Smooth muscle cell (in vitro differentiated cells): ENCODE data around the gene TNS3. TPM values are rescaled to one million over a fixed set of nuclear protein-coding genes. Genes with fewer than 3 reads are reported as not detected.

ENCODE experiments used
- DNase-seq: peaks from one replicate; lab custom pipeline; 2025; ENCODE audit not compliant: unreplicated experiment; lab: John Stamatoyannopoulos, UW
- H2AFZ ChIP-seq: fragments of 200-600 bp; sonication (generic); 2 replicates; pipeline ENCODE4 v1.6.0; 2016; ENCODE audit warnings: antibody characterized with exemption, low read depth, mild to moderate bottlenecking
- H3F3A ChIP-seq: fragments of 200-600 bp; sonication (generic); 2 replicates; pipeline ENCODE4 v1.6.0; 2017; ENCODE audit warnings: antibody characterized with exemption, low read depth
- H3K27ac ChIP-seq: fragments of 200-600 bp; sonication (generic); 2 replicates; pipeline ENCODE4 v1.5.1; 2016; ENCODE audit warnings: low read depth, mild to moderate bottlenecking
- H3K27me3 ChIP-seq: fragments of 200-600 bp; sonication (generic); 2 replicates; pipeline ENCODE4 v1.6.1; 2016; ENCODE audit warnings: low read depth, mild to moderate bottlenecking
- H3K36me3 ChIP-seq: fragments of 200-600 bp; sonication (generic); 2 replicates; pipeline ENCODE4 v1.5.1; 2016; ENCODE audit warnings: low read depth
- H3K4me1 ChIP-seq: fragments of 200-600 bp; sonication (generic); 2 replicates; pipeline ENCODE4 v1.5.1; 2016; ENCODE audit warnings: low read depth
- H3K4me2 ChIP-seq: fragments of 200-600 bp; sonication (generic); 2 replicates; pipeline ENCODE4 v1.6.0; 2016; ENCODE audit warnings: mild to moderate bottlenecking
- H3K4me3 ChIP-seq: fragments of 200-600 bp; sonication (generic); 2 replicates; pipeline ENCODE4 v1.5.1; 2016; ENCODE audit warnings: mild to moderate bottlenecking
- H3K79me2 ChIP-seq: fragments of 200-600 bp; sonication (generic); 2 replicates; pipeline ENCODE4 v1.6.0; 2016; ENCODE audit warnings: low read depth, mild to moderate bottlenecking
- H3K9ac ChIP-seq: fragments of 200-600 bp; sonication (generic); 2 replicates; pipeline ENCODE4 v1.6.0; 2016; ENCODE audit warnings: low read depth
- H3K9me3 ChIP-seq: fragments of 200-600 bp; sonication (generic); replicated peaks from 2 replicates; pipeline ENCODE4 v1.5.1; 2016; ENCODE audit warnings: low read depth
- H4K20me1 ChIP-seq: fragments of 200-600 bp; sonication (generic); 2 replicates; pipeline ENCODE4 v1.6.0; 2016; ENCODE audit warnings: low read depth
- WGBS: methylation state at CpG from one replicate; pipeline ENCODE4 v1.1.7; 2016; ENCODE audit warnings: low lambda C conversion rate; 5-methylcytosine and 5-hydroxymethylcytosine counted together
- polyA plus RNA-seq: library from polyadenylated mRNA; unstranded; fragments of >200 nt; fragmentation: Nextera tagmentation; extraction: Ambion mirVana; gene quantifications from 2 replicates; pipeline ENCODE4 v1.2.1, GENCODE V29; 2016
- total RNA-seq: library from RNA; depleted of rRNA; stranded (reverse); fragments of >200 nt; gene quantifications from 2 replicates; pipeline ENCODE4 v1.2.3, GENCODE V29; 2014
- TF ChIP-seq, protein P1 (sequence below): fragments of 200-600 bp; sonication (generic); IDR thresholded peaks from 2 replicates; pipeline ENCODE4 v1.5.1; 2017; ENCODE audit warnings: borderline replicate concordance, mild to moderate bottlenecking, antibody characterized with exemption; ENCODE audit not compliant: insufficient read depth, poor library complexity, severe bottlenecking

TNS3 gene
- total and polyA plus RNA-seq, 2 experiments from 2014 or later, result 32.6 to 50.5 TPM

- H3K9ac ChIP-seq, result no peak overlapping the region
- H3K9me3 ChIP-seq, result no peaks in the 10 kb centered on the region
- H2AFZ ChIP-seq, result no peak overlapping the region
- no peak overlapping the region for H3K4me2 ChIP-seq
- H3K27ac ChIP-seq, result no peak overlapping the region
- TF ChIP-seq, protein P1, sequence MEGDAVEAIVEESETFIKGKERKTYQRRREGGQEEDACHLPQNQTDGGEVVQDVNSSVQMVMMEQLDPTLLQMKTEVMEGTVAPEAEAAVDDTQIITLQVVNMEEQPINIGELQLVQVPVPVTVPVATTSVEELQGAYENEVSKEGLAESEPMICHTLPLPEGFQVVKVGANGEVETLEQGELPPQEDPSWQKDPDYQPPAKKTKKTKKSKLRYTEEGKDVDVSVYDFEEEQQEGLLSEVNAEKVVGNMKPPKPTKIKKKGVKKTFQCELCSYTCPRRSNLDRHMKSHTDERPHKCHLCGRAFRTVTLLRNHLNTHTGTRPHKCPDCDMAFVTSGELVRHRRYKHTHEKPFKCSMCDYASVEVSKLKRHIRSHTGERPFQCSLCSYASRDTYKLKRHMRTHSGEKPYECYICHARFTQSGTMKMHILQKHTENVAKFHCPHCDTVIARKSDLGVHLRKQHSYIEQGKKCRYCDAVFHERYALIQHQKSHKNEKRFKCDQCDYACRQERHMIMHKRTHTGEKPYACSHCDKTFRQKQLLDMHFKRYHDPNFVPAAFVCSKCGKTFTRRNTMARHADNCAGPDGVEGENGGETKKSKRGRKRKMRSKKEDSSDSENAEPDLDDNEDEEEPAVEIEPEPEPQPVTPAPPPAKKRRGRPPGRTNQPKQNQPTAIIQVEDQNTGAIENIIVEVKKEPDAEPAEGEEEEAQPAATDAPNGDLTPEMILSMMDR, result no peak
- H4K20me1 ChIP-seq, result peaks cover 100% of the 10 kb centered on the region
- H3K27me3 ChIP-seq, result no peaks in the 10 kb centered on the region
- no peaks in the 10 kb centered on the region for H3K36me3 ChIP-seq
- H3K79me2 ChIP-seq, result peaks cover 85% of the 10 kb centered on the region
- WGBS, result 98% methylated on average over 11 of the region's 11 CpGs
- H3K4me1 ChIP-seq, result no peaks in the 10 kb centered on the region
- no peak overlapping the region for H3K4me3 ChIP-seq
- no peak for DNase-seq
- H3F3A ChIP-seq, result no peaks in the 10 kb centered on the region
Measured at GRCh38 chr7:47360301-47360900, 221.5 kb downstream of the TNS3 start.

DNA sequence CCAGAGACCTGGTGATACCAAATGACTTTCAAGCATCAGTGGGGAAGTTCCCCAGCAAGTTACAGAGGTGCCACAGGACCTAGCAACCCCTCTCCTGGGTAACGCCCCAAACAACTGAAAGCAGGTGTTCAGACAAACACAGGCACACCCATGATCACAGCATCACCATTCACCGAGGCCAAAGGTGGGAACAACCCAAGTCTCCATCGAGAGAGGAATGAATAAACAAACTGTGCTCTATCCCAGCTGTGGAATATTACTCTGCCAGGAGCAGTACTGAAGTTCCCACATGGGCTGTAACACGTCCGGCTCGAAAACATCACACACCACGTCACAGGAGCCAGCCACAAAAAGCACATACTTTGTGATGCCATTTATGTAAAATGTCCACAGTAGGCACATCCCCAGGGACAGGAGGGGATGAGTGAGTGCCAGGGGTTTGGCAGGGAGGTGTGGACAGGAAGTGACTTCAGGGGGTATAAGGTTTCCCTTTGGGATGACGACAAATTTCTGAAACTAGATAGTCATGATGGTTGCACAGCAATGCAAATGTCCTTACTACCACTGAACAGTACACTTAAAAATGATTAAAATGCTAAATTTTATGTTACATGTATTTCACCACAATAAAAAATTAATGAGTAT is 222.8 kb downstream of the TNS3 start:
- no peak overlapping the region for H3K4me2 ChIP-seq
- no peaks in the 10 kb centered on the region for H3F3A ChIP-seq
- 97% methylated on average over 8 of the region's 8 CpGs for WGBS
- no peak overlapping the region for H2AFZ ChIP-seq
- peaks cover 100% of the 10 kb centered on the region for H4K20me1 ChIP-seq
- H3K79me2 ChIP-seq, result peaks cover 80% of the 10 kb centered on the region
- no peak overlapping the region for H3K27ac ChIP-seq
- DNase-seq, result no peak
- no peak overlapping the region for H3K4me3 ChIP-seq
- TF ChIP-seq, protein P1, result no peak
- no peaks in the 10 kb centered on the region for H3K9me3 ChIP-seq
- no peak overlapping the region for H3K9ac ChIP-seq
- H3K4me1 ChIP-seq, result no peaks in the 10 kb centered on the region
- H3K27me3 ChIP-seq, result no peaks in the 10 kb centered on the region
- no peaks in the 10 kb centered on the region for H3K36me3 ChIP-seq

GRCh38 chr7:47358357-47358756 is 223.6 kb downstream of the TNS3 start:
- peaks cover 73% of the 10 kb centered on the region for H3K79me2 ChIP-seq
- H3K9me3 ChIP-seq, result no peaks in the 10 kb centered on the region
- H3K4me3 ChIP-seq, result no peak overlapping the region
- DNase-seq, result no peak
- H3K36me3 ChIP-seq, result no peaks in the 10 kb centered on the region
- H3F3A ChIP-seq, result no peaks in the 10 kb centered on the region
- TF ChIP-seq, protein P1, result no peak
- 92% methylated on average over 14 of the region's 14 CpGs for WGBS
- H3K4me1 ChIP-seq, result no peaks in the 10 kb centered on the region
- no peak overlapping the region for H3K9ac ChIP-seq
- H4K20me1 ChIP-seq, result peaks cover 100% of the 10 kb centered on the region
- no peak overlapping the region for H3K27ac ChIP-seq
- no peaks in the 10 kb centered on the region for H3K27me3 ChIP-seq
- no peak overlapping the region for H3K4me2 ChIP-seq
- H2AFZ ChIP-seq, result no peak overlapping the region

GRCh38 chr7:47357863-47358262 is 224.0 kb downstream of the TNS3 start:
- Histone ChIP-seq H3K36me3 (no peaks in the 10 kb centered on the region), H4K20me1 (peaks cover 100% of the 10 kb centered on the region), H3K9me3 (no peaks in the 10 kb centered on the region), H3K4me3 (no peak overlapping the region), H3F3A (no peaks in the 10 kb centered on the region), H3K27me3 (no peaks in the 10 kb centered on the region), H3K4me1 (no peaks in the 10 kb centered on the region), H3K4me2 (no peak overlapping the region), H3K27ac (no peak overlapping the region), H3K9ac (no peak overlapping the region), H3K79me2 (peaks cover 68% of the 10 kb centered on the region), H2AFZ (no peak overlapping the region)
- WGBS, result 97% methylated on average over 7 of the region's 7 CpGs
- TF ChIP-seq, protein P1, result no peak
- no peak for DNase-seq
